ENCODE results near the gene KDM5C. TPM values are rescaled to one million over a fixed set of nuclear protein-coding genes. Genes with fewer than 3 reads are reported as not detected.

Gene KDM5C
- total RNA-seq, 1 experiment from 2014 or later, result 98.7 TPM

DNA sequence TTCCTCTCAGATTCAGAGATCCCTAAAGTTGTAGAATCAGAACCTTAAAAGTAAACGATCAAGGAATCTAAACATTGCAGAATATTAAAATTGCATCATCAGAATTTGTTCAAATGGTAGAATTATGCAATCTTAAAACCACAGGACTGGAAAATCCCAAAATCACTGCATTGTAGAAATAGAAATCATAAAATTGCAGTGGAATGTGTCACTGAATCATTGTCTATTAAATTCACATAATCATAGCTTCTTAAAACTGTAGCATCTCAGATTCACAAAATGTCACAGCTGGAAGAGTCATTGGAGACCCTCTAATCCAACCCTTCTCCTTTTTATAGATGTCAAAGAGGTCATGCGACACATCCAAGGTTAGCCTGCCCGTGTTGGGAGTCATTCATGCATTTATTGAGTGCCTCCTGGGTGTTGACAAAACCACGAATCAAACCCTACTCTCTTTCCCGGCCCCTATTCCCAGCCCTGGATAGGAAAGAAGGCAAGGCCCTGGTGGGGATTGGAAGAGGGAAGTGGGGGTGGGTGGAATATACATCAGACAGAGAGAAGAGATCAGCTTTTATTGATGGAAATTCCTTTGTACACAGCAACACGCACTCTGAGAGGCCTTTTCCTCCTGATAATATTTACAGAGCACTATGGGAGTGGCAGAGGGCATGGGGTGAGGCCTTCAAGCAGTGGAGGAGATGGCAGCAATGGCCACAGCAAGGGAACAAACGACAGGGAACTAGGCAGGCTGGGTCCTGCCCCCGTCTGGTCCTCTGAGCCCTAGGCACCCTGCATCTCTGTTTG lies 41.0 kb upstream of the KDM5C start:
- Histone ChIP-seq H3K4ac (ENCODE audit: low read depth, low read length) (no peak overlapping the region), H3K9me3 (ENCODE audit: control insufficient read depth, low read depth, low read length) (peaks cover 50% of the 10 kb centered on the region), H2BK15ac (ENCODE audit: low read depth, low read length) (no peak overlapping the region), H3K4me1 (ENCODE audit: insufficient read depth, low read length) (no peaks in the 10 kb centered on the region), H2AK5ac (ENCODE audit: insufficient read length, low read length) (no peak overlapping the region), H3K4me2 (ENCODE audit: insufficient read depth, insufficient read length, low read length) (no peak overlapping the region), H3K14ac (ENCODE audit: insufficient read depth, low read length) (no peak overlapping the region; the same call in 1 of the 2 replicates), H3K56ac (ENCODE audit: insufficient read length, low read depth, low read length) (no peak overlapping the region), H2BK20ac (ENCODE audit: low read depth, low read length, poor library complexity, severe bottlenecking) (no peak overlapping the region), H2AFZ (ENCODE audit: low read length) (no peak overlapping the region), H3T11ph (ENCODE audit: low read length) (no peak overlapping the region), H4K20me1 (ENCODE audit: control insufficient read depth, insufficient read depth, insufficient read length) (no peaks in the 10 kb centered on the region), H3K23ac (ENCODE audit: insufficient read length, low read depth, low read length) (no peak overlapping the region), H3K79me2 (ENCODE audit: insufficient read depth, low read length) (no peaks in the 10 kb centered on the region), H3K23me2 (ENCODE audit: insufficient read length, low read depth, low read length, poor library complexity, severe bottlenecking) (no peaks in the 10 kb centered on the region), H2BK5ac (ENCODE audit: insufficient read length, low read length) (no peak overlapping the region), H2BK120ac (ENCODE audit: low read depth, low read length, poor library complexity, severe bottlenecking) (no peak overlapping the region), H3K79me1 (ENCODE audit: insufficient read depth, low read depth, low read length, poor library complexity, severe bottlenecking) (no peaks in the 10 kb centered on the region), H3K18ac (ENCODE audit: insufficient read length, low read depth, low read length) (no peak overlapping the region), H4K91ac (ENCODE audit: insufficient read length, low read depth, low read length) (no peak overlapping the region), H4K8ac (replicated peaks; ENCODE audit: insufficient read length, low read depth, low read length) (no peak overlapping the region), H3K9ac (ENCODE audit: extremely low read depth, insufficient read length, low read length) (no peak overlapping the region), H4K5ac (ENCODE audit: insufficient read length, low read depth, low read length) (no peak overlapping the region), H3K27me3 (ENCODE audit: insufficient read depth, low read length) (no peaks in the 10 kb centered on the region), H2BK12ac (ENCODE audit: insufficient read length, low read depth, low read length) (no peak overlapping the region), H3K27ac (ENCODE audit: insufficient read length, low read depth, low read length) (no peak overlapping the region)
- no peak for DNase-seq
- WGBS (ENCODE audit: extremely low coverage, insufficient read length, low lambda C conversion rate), result no CpG with 5 or more reads among the region's 8 CpGs
- Mint-ChIP-seq H3K9me3 (peaks cover 49 to 51% of the 10 kb centered on the region in 2 experiments), H3K27me3 (ENCODE audit: low read depth) (no peaks in the 10 kb centered on the region), H3K27ac (no peak overlapping the region), H3K4me3 (no peak overlapping the region), H3K36me3 (ENCODE audit: insufficient read depth in 1 of 3, low read depth in 3 of 3) (peaks cover 10 to 14% (median 12%) of the 10 kb centered on the region in 3 experiments; a peak in 5 of 7 replicates), H3K4me1 (peaks cover 2 to 4% of the 10 kb centered on the region in 2 experiments; a peak in 2 of 4 replicates)
- TF ChIP-seq, protein P1, sequence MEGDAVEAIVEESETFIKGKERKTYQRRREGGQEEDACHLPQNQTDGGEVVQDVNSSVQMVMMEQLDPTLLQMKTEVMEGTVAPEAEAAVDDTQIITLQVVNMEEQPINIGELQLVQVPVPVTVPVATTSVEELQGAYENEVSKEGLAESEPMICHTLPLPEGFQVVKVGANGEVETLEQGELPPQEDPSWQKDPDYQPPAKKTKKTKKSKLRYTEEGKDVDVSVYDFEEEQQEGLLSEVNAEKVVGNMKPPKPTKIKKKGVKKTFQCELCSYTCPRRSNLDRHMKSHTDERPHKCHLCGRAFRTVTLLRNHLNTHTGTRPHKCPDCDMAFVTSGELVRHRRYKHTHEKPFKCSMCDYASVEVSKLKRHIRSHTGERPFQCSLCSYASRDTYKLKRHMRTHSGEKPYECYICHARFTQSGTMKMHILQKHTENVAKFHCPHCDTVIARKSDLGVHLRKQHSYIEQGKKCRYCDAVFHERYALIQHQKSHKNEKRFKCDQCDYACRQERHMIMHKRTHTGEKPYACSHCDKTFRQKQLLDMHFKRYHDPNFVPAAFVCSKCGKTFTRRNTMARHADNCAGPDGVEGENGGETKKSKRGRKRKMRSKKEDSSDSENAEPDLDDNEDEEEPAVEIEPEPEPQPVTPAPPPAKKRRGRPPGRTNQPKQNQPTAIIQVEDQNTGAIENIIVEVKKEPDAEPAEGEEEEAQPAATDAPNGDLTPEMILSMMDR (conservative IDR thresholded peaks at IDR 0.05), result no peak
